MM.1S (cell line): ENCODE data around the gene CTNNAL1.

Experiments
- DNase-seq: peaks from one replicate; pipeline ENCODE4 v3.0.0-alpha.2; 2015
- H2AFZ ChIP-seq: fragments of 300-600 bp; sonication (generic); 2 replicates; pipeline ENCODE4 v1.6.0; 2016; ENCODE audit warnings: antibody characterized with exemption, low read length
- H3F3A ChIP-seq: fragments of 300-600 bp; sonication (generic); 2 replicates; pipeline ENCODE4 v1.6.1; 2016; ENCODE audit warnings: mild to moderate bottlenecking, antibody characterized with exemption, low read length, moderate library complexity, mixed read lengths; ENCODE audit not compliant: insufficient read depth
- H3K27ac ChIP-seq: fragments of 300-600 bp; sonication (generic); 2 replicates; pipeline ENCODE4 v1.5.1; 2016; ENCODE audit warnings: mild to moderate bottlenecking, low read length
- H3K27me3 ChIP-seq: fragments of 300-600 bp; sonication (generic); replicated peaks from 2 replicates; pipeline ENCODE4 v1.6.0; 2016; ENCODE audit warnings: low read length; ENCODE audit not compliant: insufficient read depth
- H3K36me3 ChIP-seq: fragments of 300-600 bp; sonication (generic); replicated peaks from 2 replicates; pipeline ENCODE4 v1.6.1; 2016; ENCODE audit warnings: mild to moderate bottlenecking, low read length, mixed read lengths; ENCODE audit not compliant: insufficient read depth
- H3K4me1 ChIP-seq: fragments of 300-600 bp; sonication (generic); 2 replicates; pipeline ENCODE4 v1.6.1; 2016; ENCODE audit warnings: low read length, mixed read lengths
- H3K4me2 ChIP-seq: fragments of 300-600 bp; sonication (generic); 2 replicates; pipeline ENCODE4 v1.6.0; 2016; ENCODE audit warnings: low read depth, low read length
- H3K4me3 ChIP-seq: fragments of 300-600 bp; sonication (generic); 2 replicates; pipeline ENCODE4 v1.5.1; 2016; ENCODE audit warnings: low read length, mixed read lengths
- H3K79me2 ChIP-seq: fragments of 300-600 bp; sonication (generic); 2 replicates; pipeline ENCODE4 v1.6.1; 2016; ENCODE audit warnings: mixed run types, low read length, mixed read lengths
- H3K9ac ChIP-seq: fragments of 300-600 bp; sonication (generic); 2 replicates; pipeline ENCODE4 v1.6.1; 2016; ENCODE audit warnings: low read length, mixed read lengths
- H3K9me2 ChIP-seq: fragments of 300-600 bp; sonication (generic); replicated peaks from 2 replicates; pipeline ENCODE4 v1.6.1; 2016; ENCODE audit warnings: mild to moderate bottlenecking, low read length, mixed read lengths; ENCODE audit not compliant: insufficient read depth
- H3K9me3 ChIP-seq: fragments of 300-600 bp; sonication (generic); replicated peaks from 2 replicates; pipeline ENCODE4 v1.6.1; 2016; ENCODE audit warnings: mild to moderate bottlenecking, low read length, mixed read lengths; ENCODE audit not compliant: insufficient read depth
- H4K20me1 ChIP-seq: fragments of 300-600 bp; sonication (generic); 2 replicates; pipeline ENCODE4 v1.6.1; 2016; ENCODE audit warnings: mild to moderate bottlenecking, low read length, moderate library complexity, mixed read lengths; ENCODE audit not compliant: insufficient read depth
- CTCF ChIP-seq: fragments of 300-600 bp; sonication (generic); IDR thresholded peaks from 2 replicates; pipeline ENCODE4 v1.5.1; 2016; ENCODE audit warnings: antibody characterized with exemption, low read length, mixed read lengths
- EZH2 ChIP-seq: fragments of 300-600 bp; sonication (generic); optimal IDR thresholded peaks from 2 replicates; pipeline ENCODE3; 2017; ENCODE audit warnings: low read depth, mild to moderate bottlenecking, antibody characterized with exemption, low read length, mixed read lengths
- EZH2phosphoT487 ChIP-seq: fragments of 300-600 bp; sonication (generic); IDR thresholded peaks from 2 replicates; pipeline ENCODE4 v1.6.1; 2018; ENCODE audit warnings: antibody characterized with exemption, low read length

CTNNAL1 gene

GRCh38 chr9:109022873-109023272 is 9.6 kb upstream of the CTNNAL1 start:
- no peaks in the 10 kb centered on the region for H3F3A ChIP-seq
- H3K4me2 ChIP-seq: no peak overlapping the region
- no peaks in the 10 kb centered on the region for H3K4me1 ChIP-seq
- H3K27me3 ChIP-seq: no peaks in the 10 kb centered on the region
- no peaks in the 10 kb centered on the region for H3K9me3 ChIP-seq
- H3K27ac ChIP-seq: no peak overlapping the region
- DNase-seq: no peak
- H2AFZ ChIP-seq: no peak overlapping the region
- H3K9me2 ChIP-seq: no peaks in the 10 kb centered on the region
- H3K4me3 ChIP-seq: no peak overlapping the region
- H4K20me1 ChIP-seq: no peaks in the 10 kb centered on the region
- no peak for TF ChIP-seq CTCF
- no peak overlapping the region for H3K9ac ChIP-seq
- no peaks in the 10 kb centered on the region for H3K79me2 ChIP-seq
- H3K36me3 ChIP-seq: no peaks in the 10 kb centered on the region

GRCh38 chr9:109020581-109021511 is 7.5 kb upstream of the CTNNAL1 start:
- no peaks in the 10 kb centered on the region for H3F3A ChIP-seq
- H3K9me2 ChIP-seq: no peaks in the 10 kb centered on the region
- H3K27ac ChIP-seq: no peak overlapping the region
- H3K27me3 ChIP-seq: no peaks in the 10 kb centered on the region
- no peaks in the 10 kb centered on the region for H3K79me2 ChIP-seq
- H4K20me1 ChIP-seq: no peaks in the 10 kb centered on the region
- H3K4me2 ChIP-seq: no peak overlapping the region
- DNase-seq: no peak
- H3K4me3 ChIP-seq: no peak overlapping the region
- TF ChIP-seq EZH2 (no peak), EZH2phosphoT487 (no peak), CTCF (no peak)
- no peak overlapping the region for H2AFZ ChIP-seq
- no peaks in the 10 kb centered on the region for H3K4me1 ChIP-seq
- no peaks in the 10 kb centered on the region for H3K36me3 ChIP-seq
- no peak overlapping the region for H3K9ac ChIP-seq
- H3K9me3 ChIP-seq: no peaks in the 10 kb centered on the region

- no peak overlapping the region for H3K4me3 ChIP-seq
- no peak for TF ChIP-seq EZH2
- no peak for TF ChIP-seq CTCF
- TF ChIP-seq EZH2phosphoT487: no peak
- H3K9me3 ChIP-seq: no peaks in the 10 kb centered on the region
- H3K79me2 ChIP-seq: no peaks in the 10 kb centered on the region
- H3K9ac ChIP-seq: no peak overlapping the region
- H3F3A ChIP-seq: no peaks in the 10 kb centered on the region
- H3K4me2 ChIP-seq: no peak overlapping the region
- no peaks in the 10 kb centered on the region for H3K9me2 ChIP-seq
- H3K27ac ChIP-seq: no peak overlapping the region
- H3K36me3 ChIP-seq: no peaks in the 10 kb centered on the region
- no peaks in the 10 kb centered on the region for H3K4me1 ChIP-seq
- H4K20me1 ChIP-seq: no peaks in the 10 kb centered on the region
- H3K27me3 ChIP-seq: no peaks in the 10 kb centered on the region
- DNase-seq: no peak
- H2AFZ ChIP-seq: no peak overlapping the region
Measured at GRCh38 chr9:109020113-109020512, 6.8 kb upstream of the CTNNAL1 start.
